Activated B cell treated with CpG ODN at 0.5 μM for 24 hours (primary cell): Measurements from ENCODE around the gene ARMH2. TPM values are rescaled to one million over a fixed set of nuclear protein-coding genes. Genes with fewer than 3 reads are reported as not detected.
"Not testable (repeated sequence)": the region's sequence is repeated elsewhere in the genome, so short reads cannot be mapped to it uniquely, and the experiment has no call there.

Experiments used
- ATAC-seq: fragments of 200-7000 bp; cut with Tn5 transposase; one replicate; pipeline ENCODE4 v1.10.0; 2021; ENCODE audit warnings: low read depth, mild to moderate bottlenecking, moderate library complexity
- CTCF ChIA-PET: fragments of 350-600 bp; sonication (Branson Sonifier 250); formaldehyde crosslinking; loops from one replicate; lab custom pipeline; 2021; ENCODE audit warnings: antibody characterized with exemption; lab: Charles Lee
- POLR2A ChIA-PET: fragments of 350-600 bp; sonication (Branson Sonifier 250); formaldehyde crosslinking; loops from one replicate; lab custom pipeline; 2021; ENCODE audit warnings: antibody characterized with exemption; lab: Charles Lee
- DNase-seq: peaks from one replicate; pipeline ENCODE4 v3.0.0; 2022
- H3K27ac Mint-ChIP-seq: one replicate; pipeline ENCODE4 v1.8.0; 2020; ENCODE audit warnings: mixed read lengths
- H3K27me3 Mint-ChIP-seq: one replicate; pipeline ENCODE4 v1.8.0; 2021; ENCODE audit warnings: mixed read lengths
- H3K36me3 Mint-ChIP-seq: one replicate; pipeline ENCODE4 v1.8.0; 2021; ENCODE audit warnings: low read depth, mixed read lengths
- H3K4me1 Mint-ChIP-seq: one replicate; pipeline ENCODE4 v1.8.0; 2021; ENCODE audit warnings: mixed read lengths
- H3K4me3 Mint-ChIP-seq: one replicate; pipeline ENCODE4 v1.8.0; 2020; ENCODE audit warnings: mild to moderate bottlenecking, mixed read lengths
- H3K9me3 Mint-ChIP-seq: one replicate; pipeline ENCODE4 v1.8.0; 2020; ENCODE audit warnings: mixed read lengths
- intact Hi-C: fragments of 100-400 bp; cut with micrococcal nuclease; formaldehyde crosslinking; loops from one replicate; pipeline ENCODE4 v1.15.1; 2024
- total RNA-seq: library from RNA; stranded (reverse); gene quantifications from 2 replicates; pipeline ENCODE4 v1.2.3, GENCODE V29; 2022
- TF ChIP-seq, protein P1 (sequence below): fragments of 200-600 bp; IDR thresholded peaks from one replicate; pipeline ENCODE4 v1.8.0; 2022; ENCODE audit warnings: antibody characterized with exemption, mild to moderate bottlenecking

The ARMH2 gene
- total RNA-seq, 1 donor from 2014 or later, result 2.1 TPM

DNA sequence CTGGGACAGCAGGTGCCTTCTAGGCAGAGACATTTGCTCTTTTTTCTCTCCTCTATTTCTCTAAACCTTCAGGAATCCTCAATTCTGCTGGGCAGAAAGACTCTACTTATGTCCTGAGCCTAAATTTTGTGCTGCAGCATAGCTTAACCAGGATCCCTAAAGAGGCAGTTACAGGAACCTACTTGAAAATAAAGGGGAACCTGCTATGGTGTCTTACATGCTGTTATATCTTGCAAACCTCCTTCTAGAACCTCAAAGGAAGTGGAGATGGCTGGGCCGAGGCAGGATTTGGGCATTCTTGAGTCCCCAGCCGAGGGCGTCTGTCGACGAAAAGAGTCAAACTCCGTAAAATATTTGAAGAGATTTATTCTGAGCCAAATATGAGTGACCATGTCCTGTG, 41.1 kb downstream of the ARMH2 start:
- intact Hi-C loops, result no loop called here
- ChIA-PET CTCF (no interaction called here), POLR2A (no interaction called here)
- Mint-ChIP-seq H3K27ac (no peak overlapping the region), H3K36me3 (no peaks in the 10 kb centered on the region), H3K27me3 (no peaks in the 10 kb centered on the region), H3K4me1 (no peaks in the 10 kb centered on the region), H3K9me3 (peaks cover 4% of the 10 kb centered on the region), H3K4me3 (no peak overlapping the region)
- TF ChIP-seq, protein P1, sequence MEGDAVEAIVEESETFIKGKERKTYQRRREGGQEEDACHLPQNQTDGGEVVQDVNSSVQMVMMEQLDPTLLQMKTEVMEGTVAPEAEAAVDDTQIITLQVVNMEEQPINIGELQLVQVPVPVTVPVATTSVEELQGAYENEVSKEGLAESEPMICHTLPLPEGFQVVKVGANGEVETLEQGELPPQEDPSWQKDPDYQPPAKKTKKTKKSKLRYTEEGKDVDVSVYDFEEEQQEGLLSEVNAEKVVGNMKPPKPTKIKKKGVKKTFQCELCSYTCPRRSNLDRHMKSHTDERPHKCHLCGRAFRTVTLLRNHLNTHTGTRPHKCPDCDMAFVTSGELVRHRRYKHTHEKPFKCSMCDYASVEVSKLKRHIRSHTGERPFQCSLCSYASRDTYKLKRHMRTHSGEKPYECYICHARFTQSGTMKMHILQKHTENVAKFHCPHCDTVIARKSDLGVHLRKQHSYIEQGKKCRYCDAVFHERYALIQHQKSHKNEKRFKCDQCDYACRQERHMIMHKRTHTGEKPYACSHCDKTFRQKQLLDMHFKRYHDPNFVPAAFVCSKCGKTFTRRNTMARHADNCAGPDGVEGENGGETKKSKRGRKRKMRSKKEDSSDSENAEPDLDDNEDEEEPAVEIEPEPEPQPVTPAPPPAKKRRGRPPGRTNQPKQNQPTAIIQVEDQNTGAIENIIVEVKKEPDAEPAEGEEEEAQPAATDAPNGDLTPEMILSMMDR, result no peak
- ATAC-seq (no peak), DNase-seq (no peak)

DNA sequence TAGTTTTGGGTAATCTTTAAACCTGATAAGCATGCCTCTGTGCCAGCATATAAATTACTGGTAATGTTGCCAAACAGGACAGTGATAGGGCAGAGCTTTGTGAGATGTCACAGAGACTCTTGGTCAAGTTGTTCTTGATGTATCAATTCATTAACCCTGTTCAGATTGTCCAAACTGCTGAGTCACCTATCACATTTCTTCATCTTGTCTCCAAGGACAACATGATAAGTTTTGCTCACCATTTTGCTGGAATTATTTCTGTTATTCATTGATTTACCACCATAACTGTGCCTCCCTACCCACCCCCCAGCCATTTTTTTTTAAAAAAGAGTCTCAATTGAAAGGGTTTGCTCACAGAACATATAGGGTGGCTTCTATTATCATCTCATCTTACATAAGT, 43.4 kb downstream of the ARMH2 start:
- peaks cover 2% of the 10 kb centered on the region for H3K9me3 Mint-ChIP-seq
- H3K4me3 Mint-ChIP-seq, result no peak overlapping the region
- peaks cover 4% of the 10 kb centered on the region for H3K27me3 Mint-ChIP-seq
- H3K27ac Mint-ChIP-seq, result no peak overlapping the region
- ATAC-seq (no peak), DNase-seq (no peak)
- intact Hi-C loops, result no loop called here
- TF ChIP-seq, protein P1, result no peak
- POLR2A ChIA-PET, result no interaction called here
- CTCF ChIA-PET, result no interaction called here
- H3K36me3 Mint-ChIP-seq, result no peaks in the 10 kb centered on the region
- no peaks in the 10 kb centered on the region for H3K4me1 Mint-ChIP-seq

DNA sequence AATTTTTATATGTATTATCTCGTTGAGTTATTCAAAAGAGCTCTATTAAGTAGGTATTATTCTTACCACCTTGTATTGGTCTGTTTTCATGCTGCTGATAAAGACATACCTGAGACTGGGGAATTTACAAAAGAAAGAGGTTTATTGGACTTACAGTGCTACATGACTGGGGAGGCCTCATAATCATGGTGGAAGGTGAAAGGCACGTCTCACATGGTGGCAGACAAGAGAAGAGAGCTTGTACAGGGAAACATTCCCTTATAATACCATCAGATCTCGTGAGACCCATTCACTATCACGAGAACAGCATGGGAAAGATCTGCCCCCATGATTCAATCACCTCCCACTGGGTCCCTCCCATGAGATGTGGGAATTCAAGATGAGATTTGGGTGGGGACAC, 44.3 kb downstream of the ARMH2 start:
- ATAC-seq, H3K9me3 Mint-ChIP-seq: not testable (repeated sequence)

DNA sequence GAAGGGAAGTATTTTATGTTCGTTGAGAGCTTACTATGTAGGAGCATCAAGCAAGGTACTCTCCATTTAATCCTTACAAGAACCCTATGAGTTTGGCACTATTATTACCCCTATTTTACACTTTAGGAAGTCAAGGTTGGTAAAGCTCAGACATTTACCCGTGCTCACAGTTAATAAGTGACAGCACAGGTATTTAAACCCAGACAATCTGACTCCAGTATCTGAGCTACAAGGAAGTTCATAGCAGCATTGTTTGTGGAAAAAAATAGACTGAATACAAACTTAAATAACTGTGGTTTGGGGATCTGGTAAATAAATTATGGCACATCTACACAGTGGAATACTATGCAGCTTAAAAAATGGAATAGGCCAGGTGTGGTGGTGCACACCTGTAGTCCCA, 45.2 kb downstream of the ARMH2 start:
- intact Hi-C loops, result no loop called here
- no peak overlapping the region for H3K27ac Mint-ChIP-seq
- H3K4me1 Mint-ChIP-seq, result peaks cover 7% of the 10 kb centered on the region
- CTCF ChIA-PET, result interaction anchor here (1.0 kb wide), 1 partner anchor 173 kb away, joined by 3 read pairs; no protein-coding TSS in a partner anchor
- no peak for DNase-seq
- POLR2A ChIA-PET, result interaction anchor here (0.6 to 1.2 kb wide), 3 partner anchors 10 to 272 kb away, joined by 4 to 5 read pairs (median 5); no protein-coding TSS in a partner anchor
- H3K9me3 Mint-ChIP-seq, result peaks cover 2% of the 10 kb centered on the region
- no peak overlapping the region for H3K4me3 Mint-ChIP-seq
- TF ChIP-seq, protein P1, result no peak
- peaks cover 4% of the 10 kb centered on the region for H3K27me3 Mint-ChIP-seq
- H3K36me3 Mint-ChIP-seq, result no peaks in the 10 kb centered on the region
- no peak for ATAC-seq

More for the DNA sequence above, 44.3 kb downstream of the ARMH2 start:
- H3K27ac Mint-ChIP-seq, DNase-seq, H3K4me3 Mint-ChIP-seq, CTCF ChIA-PET, intact Hi-C loops, H3K4me1 Mint-ChIP-seq, H3K27me3 Mint-ChIP-seq, H3K36me3 Mint-ChIP-seq: not testable (repeated sequence)
- POLR2A ChIA-PET, result interaction anchor here (0.6 kb wide), 2 partner anchors 15 to 33 kb away, joined by 4 to 5 read pairs; no protein-coding TSS in a partner anchor

DNA sequence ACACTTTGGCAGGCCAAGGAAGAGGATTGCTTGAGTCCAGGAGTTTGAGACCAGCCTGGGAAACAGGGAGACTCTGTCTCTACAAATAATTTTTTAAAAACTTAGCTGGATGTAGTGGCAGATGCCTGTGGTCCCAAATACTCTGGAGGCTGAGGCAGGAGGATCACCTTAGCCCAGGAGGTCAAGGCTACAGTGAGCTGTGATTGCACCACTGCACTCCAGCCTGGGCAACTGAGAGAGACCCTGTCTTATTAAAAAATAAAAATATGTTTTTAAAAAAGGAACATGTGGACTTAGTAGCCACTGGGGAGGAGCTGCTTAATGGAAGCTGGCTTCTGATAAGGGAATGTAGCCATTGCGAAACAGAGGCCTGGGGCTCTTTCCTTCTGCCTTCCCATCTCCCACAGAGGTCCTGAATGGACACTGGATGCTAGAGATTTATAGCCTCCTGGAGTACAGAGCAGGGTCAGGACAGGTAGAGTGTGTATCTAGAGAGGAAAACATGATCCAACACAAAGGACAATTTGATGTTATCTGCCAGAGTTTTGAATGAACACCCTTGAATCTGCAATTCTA, 45.7 kb downstream of the ARMH2 start:
- intact Hi-C loops, result no loop called here
- Mint-ChIP-seq H3K36me3 (no peaks in the 10 kb centered on the region), H3K9me3 (peaks cover 2% of the 10 kb centered on the region), H3K4me3 (no peak overlapping the region), H3K27ac (no peak overlapping the region), H3K27me3 (peaks cover 4% of the 10 kb centered on the region), H3K4me1 (peaks cover 7% of the 10 kb centered on the region)
- TF ChIP-seq, protein P1, result no peak
- ChIA-PET CTCF (interaction anchor here (1.0 kb wide), 1 partner anchor 172 kb away, joined by 3 read pairs; no protein-coding TSS in a partner anchor), POLR2A (interaction anchor here (0.6 to 1.2 kb wide), 2 partner anchors 10 to 273 kb away, joined by 4 to 5 read pairs; no protein-coding TSS in a partner anchor)
- ATAC-seq (no peak), DNase-seq (no peak)
